Measurements from ENCODE around the gene SLC25A43.

DNA sequence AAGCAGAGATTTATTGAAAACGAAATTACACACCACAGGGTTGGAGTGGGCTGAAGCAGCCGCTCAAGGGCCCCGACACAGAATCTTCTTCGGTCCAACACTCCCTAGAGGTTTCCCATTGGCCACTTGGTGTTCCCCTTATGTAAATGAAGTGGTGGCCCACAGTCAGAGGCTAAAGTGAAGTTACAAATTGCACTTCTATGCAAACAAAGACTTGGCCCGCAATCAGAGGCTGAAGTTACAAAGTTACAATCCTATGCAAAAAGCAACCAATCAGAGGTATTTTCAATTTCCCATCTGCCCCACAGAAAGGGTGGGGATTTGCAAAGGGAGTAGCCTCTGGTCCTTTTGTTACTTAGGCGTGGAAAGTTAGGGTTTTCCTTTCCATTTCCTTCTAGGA lies 35.7 kb upstream of the SLC25A43 start:
- TF ChIP-seq SIN3A (conservative IDR thresholded peaks at IDR 0.05 in 1 of 2, IDR thresholded peaks at IDR 0.05 in 1 of 2; ENCODE audit: low read depth in 1 of 2, low read length in 2 of 2) (no peak), EZH2 (IDR thresholded peaks at IDR 0.05; ENCODE audit: low read depth, low read length, severe bottlenecking) (no peak)
